Neural cell (in vitro differentiated cells): Measurements from ENCODE around the gene CARD9.

Source experiments
- CTCF ChIP-seq: fragments of 450-650 bp; IDR thresholded peaks from 2 replicates; pipeline ENCODE4 v1.5.1; 2014; ENCODE audit warnings: antibody characterized with exemption, mild to moderate bottlenecking, moderate library complexity; ENCODE audit not compliant: poor library complexity, severe bottlenecking
- EZH2 ChIP-seq: fragments of 200-600, 300-800 bp; shearing (Covaris generic), sonication (generic); IDR thresholded peaks from 2 replicates; pipeline ENCODE4 v1.6.1; 2014; ENCODE audit warnings: antibody characterized with exemption, low read length, borderline replicate concordance, mild to moderate bottlenecking; ENCODE audit not compliant: insufficient read depth, poor library complexity, severe bottlenecking
- REST ChIP-seq: IDR thresholded peaks from 2 replicates; pipeline ENCODE4 v1.6.1; 2012; ENCODE audit warnings: borderline replicate concordance

- no peak for TF ChIP-seq CTCF
- no peak for TF ChIP-seq REST
- no peak for TF ChIP-seq EZH2
Measured at GRCh38 chr9:136322756-136323330, 50.6 kb downstream of the CARD9 start.
